Measurements from ENCODE around the gene IL1RL1.

Gene IL1RL1

DNA sequence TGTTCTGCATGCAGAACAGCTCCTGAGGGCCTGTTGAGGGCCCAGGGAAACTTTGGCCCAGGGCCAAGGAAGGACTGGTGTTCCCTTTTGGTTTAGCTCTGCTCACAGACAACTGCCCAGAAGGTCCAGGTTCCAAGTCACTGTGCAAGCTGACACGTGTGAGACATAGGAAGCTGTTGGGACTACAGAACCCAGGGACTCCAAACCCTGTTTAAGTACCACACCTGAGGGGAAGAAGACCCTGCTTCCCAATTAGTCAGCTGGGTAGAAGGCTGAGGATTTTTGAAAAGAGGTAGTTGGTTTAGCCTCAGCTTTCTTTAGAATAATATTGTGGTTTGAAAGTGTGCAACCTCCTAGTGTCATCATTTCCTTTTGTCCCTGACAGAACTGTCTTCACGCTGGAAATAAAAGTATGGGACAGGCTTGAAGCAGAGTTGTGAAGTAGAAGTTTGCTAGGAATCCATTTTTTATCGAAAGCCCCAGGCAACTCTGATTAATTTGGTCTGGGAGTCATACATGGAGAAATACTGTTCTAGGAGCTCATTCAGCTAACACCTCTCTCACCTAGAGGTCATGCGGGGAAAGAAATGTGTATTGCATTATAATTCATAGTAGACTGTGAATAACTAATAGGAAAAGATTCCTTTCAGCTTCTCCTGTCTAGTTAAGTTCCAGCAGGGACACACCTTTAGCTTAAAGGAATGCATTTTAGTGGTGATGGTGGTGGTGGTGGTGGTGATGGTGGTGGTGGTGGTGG lies 19.9 kb upstream of the IL1RL1 start:
- no peak for DNase-seq (ENCODE audit: low read depth in 2 of 2)

DNA sequence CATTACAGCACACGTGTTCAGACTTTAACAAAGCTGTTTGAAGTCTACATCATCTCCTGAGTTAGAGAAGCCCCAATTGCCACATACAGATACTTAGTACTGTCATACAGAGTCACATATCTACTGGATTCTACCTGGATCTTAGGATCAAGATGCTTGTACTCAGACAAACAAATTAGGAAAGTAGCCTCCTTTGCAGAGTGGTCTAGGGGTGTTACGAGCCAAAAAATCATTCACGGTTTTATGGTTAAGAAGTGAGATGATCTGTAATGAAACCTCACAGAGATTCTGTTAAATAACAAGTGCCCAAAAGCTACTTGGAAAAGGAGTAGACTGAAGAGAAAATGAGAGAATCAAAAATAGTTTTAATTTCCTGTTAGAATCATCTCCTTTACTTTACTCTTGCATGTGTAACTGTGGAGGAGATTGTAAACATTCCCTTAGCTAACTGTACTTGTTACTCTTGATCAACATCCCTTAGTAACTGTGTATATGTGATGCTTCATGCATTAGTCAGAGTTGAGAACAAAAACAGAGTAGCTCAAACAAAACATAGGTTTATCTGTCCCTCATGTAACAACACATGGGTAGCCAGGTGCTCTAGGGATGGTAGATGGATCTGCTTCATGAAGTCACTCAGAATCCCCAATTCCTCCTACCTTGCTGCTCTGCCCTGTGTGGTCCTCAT lies 16.4 kb upstream of the IL1RL1 start:
- no peak for DNase-seq (ENCODE audit: low read depth in 2 of 2)

DNA sequence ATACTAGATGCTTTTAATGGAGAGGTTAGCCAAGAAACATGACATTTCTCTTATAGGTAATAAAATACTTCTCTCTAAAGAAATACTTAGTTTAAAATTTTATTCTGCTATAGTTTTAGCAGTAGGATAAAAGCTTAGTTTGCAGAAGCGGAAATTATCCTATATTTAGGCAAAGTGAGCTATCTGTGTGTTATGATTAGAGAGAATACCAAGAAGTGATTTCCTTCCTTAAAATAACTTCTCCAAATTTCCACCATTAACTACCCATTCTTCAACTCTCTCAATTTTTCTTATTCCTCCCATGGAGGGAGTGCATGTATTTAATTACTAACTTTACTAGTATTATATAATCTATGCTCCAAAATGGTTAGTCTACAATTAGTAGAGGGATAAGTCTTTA lies 15.8 kb upstream of the IL1RL1 start:
- no peak for DNase-seq (ENCODE audit: low read depth in 2 of 2)

DNA sequence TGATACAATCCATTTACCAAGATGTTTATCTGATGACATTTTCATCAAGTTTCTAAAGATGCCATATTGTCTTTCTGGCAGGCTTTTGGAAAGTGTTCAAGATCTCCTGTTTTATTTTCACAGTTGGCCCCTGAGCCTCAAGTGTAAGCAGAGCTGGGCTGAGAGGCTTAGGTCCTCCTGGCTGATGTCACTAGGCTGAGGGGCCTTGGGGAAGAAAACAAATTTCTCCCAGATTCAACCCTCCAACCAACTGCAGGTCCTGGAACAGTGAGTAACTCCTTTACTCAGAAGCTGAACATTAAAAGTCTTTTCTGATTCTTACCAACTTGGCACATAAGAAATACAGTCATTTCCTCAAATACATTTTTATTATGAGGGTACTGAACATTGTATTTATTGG lies 14.9 kb upstream of the IL1RL1 start:
- no peak for DNase-seq (ENCODE audit: low read depth in 2 of 2)

GRCh38 chr2:102297891-102298290 lies 13.5 kb upstream of the IL1RL1 start:
- no peak for DNase-seq (ENCODE audit: low read depth in 2 of 2)

- DNase-seq (ENCODE audit: low read depth in 2 of 2) = no peak
These were observed 9.4 kb upstream of the IL1RL1 start for GRCh38 chr2:102301867-102302362.

DNA sequence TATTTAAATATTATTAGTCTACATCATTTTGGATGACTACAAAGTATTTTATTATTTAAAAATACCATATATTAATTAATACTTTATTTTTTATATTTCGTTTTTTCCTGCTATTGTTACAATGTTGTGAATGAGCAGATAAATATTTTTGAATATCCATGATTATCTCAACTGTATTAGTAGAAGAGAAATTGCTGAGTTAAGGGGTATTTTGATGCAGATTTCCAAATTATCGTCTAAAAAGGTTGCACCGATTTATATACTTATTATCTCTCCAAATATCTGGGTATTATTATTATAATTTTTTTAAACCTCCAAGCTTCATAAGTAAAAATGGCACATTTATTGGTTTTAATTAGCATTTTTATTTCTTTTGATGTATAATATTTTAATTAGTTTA lies 8.9 kb upstream of the IL1RL1 start:
- no peak for DNase-seq (ENCODE audit: low read depth in 2 of 2)

GRCh38 chr2:102303589-102303988 lies 7.8 kb upstream of the IL1RL1 start:
- DNase-seq (ENCODE audit: low read depth in 2 of 2) = no peak

DNA sequence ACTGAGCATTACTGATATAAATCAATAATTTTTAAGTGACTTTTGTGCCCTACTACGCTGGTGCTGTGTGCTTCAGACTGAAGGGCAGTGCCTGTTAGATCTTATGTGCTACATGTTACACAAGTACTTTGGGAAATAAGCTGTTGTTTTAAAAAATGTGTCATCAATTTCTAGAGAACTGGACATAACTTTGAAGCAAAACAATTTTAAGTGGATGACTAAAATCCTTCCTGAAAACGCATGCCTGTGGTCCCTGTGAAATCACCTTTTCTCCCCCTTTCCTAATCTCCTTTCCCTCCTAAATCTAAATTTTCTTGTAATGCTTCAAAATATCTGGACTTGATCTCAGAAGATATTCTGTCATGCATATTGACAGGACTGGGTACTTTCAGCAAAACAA lies 7.1 kb upstream of the IL1RL1 start:
- no peak for DNase-seq (ENCODE audit: low read depth in 2 of 2)

- DNase-seq (ENCODE audit: low read depth in 2 of 2) = no peak
These were observed 6.4 kb upstream of the IL1RL1 start for GRCh38 chr2:102304711-102305611.

- no peak for DNase-seq (ENCODE audit: low read depth in 2 of 2)
These were observed 5.2 kb upstream of the IL1RL1 start for GRCh38 chr2:102306125-102306524.

DNA sequence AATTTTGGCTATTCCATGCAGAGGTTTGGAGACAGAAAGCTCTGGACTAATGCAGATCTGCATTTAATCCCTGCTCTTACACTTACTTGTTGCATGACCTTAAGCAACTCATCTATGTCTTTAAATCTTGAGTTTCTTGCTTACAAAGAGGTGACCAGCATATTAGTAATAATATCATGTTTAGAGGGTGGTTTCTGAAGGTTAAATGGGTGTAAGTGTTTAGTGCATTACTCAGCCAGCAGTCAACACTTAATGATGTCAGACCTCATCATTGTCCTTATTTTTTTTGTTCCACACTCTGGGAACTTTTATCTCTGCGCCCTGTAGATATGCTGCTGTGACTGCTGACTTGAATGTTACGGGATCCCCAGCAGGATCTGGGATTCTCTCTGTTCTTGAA lies 1.7 kb downstream of the IL1RL1 start:
- DNase-seq (ENCODE audit: low read depth in 2 of 2) = no peak

DNA sequence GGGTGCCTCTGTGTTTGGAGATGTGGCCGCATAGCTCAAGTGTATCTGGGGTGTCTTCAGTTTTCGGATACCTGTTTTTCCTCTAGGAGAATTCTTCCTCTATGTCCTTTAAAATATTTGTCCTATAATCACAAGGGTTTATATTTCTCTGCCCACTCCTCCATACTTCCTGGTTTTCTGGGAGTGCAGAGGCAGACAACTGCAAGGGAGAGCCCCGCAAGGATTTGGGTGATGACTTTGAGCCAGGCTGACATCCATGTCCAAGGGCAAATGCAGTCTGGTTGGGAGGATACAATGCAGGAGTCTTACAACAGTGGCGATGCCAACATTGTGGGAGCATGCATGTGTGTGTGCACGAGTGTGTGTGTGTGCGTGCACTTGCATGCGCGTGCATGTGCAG lies 2.1 kb downstream of the IL1RL1 start:
- DNase-seq (ENCODE audit: low read depth in 2 of 2) = no peak

DNA sequence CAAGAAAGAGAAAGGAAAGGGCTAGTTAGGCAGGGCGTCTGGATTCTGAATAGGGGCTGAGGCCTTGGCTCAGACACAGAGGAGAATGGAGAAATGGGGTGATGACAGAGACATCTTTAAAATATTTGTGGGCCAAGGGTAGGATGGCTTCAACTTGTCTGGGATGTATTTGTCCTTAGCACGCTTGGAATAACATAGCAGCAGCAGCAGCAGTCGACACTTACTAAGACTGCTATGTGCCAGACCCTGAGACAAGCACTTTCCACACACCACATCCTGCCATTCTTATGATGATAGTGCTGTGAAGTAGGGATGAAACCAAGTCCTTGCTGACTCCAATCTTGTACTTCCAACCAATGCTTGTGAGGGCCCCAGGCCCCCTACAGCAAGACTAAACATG lies 2.6 kb downstream of the IL1RL1 start:
- no peak for DNase-seq (ENCODE audit: low read depth in 2 of 2)

DNA sequence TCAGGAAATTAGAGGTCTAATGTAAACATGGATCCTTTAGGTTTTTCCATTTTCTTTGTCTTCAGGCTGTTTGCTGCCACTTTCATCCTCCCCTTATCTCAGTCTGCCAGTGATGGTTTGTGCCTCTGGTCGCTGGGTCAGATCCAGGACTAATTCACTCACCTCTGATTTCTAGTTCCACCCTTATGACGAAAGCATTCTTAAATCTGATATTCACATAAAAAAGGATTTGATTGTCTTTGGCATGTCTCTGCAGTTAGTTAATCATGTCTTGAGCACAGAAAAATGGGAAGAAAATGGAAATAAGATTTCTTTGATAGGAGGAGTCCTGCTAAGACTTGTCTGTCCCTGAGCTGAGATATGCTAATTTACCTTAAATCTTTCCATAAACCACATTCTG lies 4.6 kb downstream of the IL1RL1 start:
- no peak for DNase-seq (ENCODE audit: low read depth in 2 of 2)

GRCh38 chr2:102317715-102318114 lies 6.4 kb downstream of the IL1RL1 start:
- DNase-seq (ENCODE audit: low read depth in 2 of 2) = no peak

GRCh38 chr2:102318437-102318836 lies 7.1 kb downstream of the IL1RL1 start:
- DNase-seq (ENCODE audit: low read depth in 2 of 2) = no peak

DNA sequence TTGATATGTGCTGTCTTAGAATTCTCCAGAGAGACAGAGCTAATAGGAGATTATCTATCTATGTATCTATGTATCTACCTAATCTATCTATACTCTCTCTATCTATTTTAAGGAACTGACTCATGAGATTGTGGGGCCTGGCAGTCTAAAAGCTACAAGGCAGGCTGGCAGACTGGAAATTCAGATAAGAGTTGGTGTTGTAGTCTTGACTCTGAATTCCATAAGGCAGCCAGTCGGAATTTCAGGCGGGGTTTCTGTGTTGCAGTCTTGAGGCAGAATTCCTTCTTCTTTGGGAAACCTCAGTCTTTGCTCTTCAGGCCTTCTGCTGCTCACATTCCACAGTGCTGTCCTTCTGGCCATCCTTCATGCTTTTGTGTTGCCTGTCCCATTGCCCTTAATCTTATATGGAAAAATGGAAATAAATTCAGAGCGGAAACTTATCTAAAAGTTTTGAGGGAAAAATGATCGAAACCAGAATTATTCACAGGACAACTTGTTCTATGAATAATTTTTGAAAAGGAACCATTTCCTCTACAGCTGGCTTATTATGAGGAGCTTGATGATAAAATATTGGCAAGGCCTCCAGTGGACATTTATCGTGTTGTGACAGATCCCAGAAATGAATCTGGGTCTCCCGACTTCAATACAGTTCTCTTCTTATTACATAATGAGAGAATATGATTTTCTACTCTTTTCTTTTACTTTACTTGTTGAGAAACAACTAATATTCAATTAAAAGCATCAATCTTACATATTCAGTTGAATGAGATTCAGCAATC lies 10.8 kb downstream of the IL1RL1 start:
- no peak for DNase-seq (ENCODE audit: low read depth in 2 of 2)

DNA sequence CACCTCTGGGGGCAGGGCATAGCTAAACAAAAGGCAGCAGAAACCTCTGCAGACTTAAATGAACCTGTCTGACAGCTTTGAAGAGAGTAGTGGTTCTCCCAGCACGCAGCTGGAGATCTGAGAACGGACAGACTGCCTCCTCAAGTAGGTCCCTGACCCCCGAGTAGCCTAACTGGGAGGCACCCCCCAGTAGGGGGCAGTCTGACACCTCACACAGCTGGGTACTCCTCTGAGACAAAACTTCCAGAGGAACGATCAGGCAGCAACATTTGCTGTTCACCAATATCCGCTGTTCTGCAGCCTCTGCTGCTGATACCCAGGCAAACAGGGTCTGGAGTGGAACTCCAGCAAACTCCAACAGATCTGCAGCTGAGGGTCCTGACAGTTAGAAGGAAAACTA lies 13.6 kb downstream of the IL1RL1 start:
- DNase-seq (ENCODE audit: low read depth in 2 of 2) = peak in 1 of 2 donors; percentile 5

GRCh38 chr2:102331311-102331980 lies 20.1 kb downstream of the IL1RL1 start:
- DNase-seq (ENCODE audit: low read depth in 2 of 2) = no peak

- DNase-seq (ENCODE audit: low read depth in 2 of 2) = no peak
These were observed 23.1 kb downstream of the IL1RL1 start for GRCh38 chr2:102334486-102334885.

All from stimulated activated CD4-positive, alpha-beta T cell treated with anti-CD3 and anti-CD28 coated beads, Interleukin-1b, Interleukin-23, amount 100 ng/mL, for 1 hour (primary cell).